Motor neuron (in vitro differentiated cells): ENCODE measurements around the gene ASGR1. TPM values are rescaled to one million over a fixed set of nuclear protein-coding genes. Genes with fewer than 3 reads are reported as not detected.
"Not testable (repeated sequence)": the region's sequence is repeated elsewhere in the genome, so short reads cannot be mapped to it uniquely, and the experiment has no call there.

Experiments used
- ATAC-seq, 8 experiments: fragments of 200-7000 bp; cut with Tn5 transposase; replicated peaks in 6 of 8; 2 replicates each; pipeline ENCODE4 v1.8.0; 2021; ENCODE audit warnings: mild to moderate bottlenecking in 8 of 8, moderate library complexity in 8 of 8
- H3K27ac ChIP-seq, 2 donors: fragments of 250-450 bp; sonication (Bioruptor Pico); 2 replicates each; pipeline ENCODE4 v1.9.0; 2021; ENCODE audit warnings: antibody characterized with exemption in 2 of 2, mild to moderate bottlenecking in 2 of 2, moderate library complexity in 1 of 2
- H3K4me1 ChIP-seq, 2 donors: fragments of 250-450 bp; sonication (Bioruptor Pico); replicated peaks in 1 of 2; 2 replicates each; pipeline ENCODE4 v1.6.1; 2021; ENCODE audit warnings: antibody characterized with exemption in 2 of 2, mild to moderate bottlenecking in 2 of 2, moderate library complexity in 1 of 2
- H3K4me3 ChIP-seq, 5 donors: fragments of 250-450 bp; sonication (Bioruptor Pico); 2 replicates each; pipeline ENCODE4 v1.9.0; 2021; ENCODE audit warnings: antibody characterized with exemption in 5 of 5, mild to moderate bottlenecking in 5 of 5, moderate library complexity in 4 of 5
- WGBS, 10 experiments: fragments of 450-650 bp; shearing (Covaris generic); methylation state at CpG; one replicate each; pipeline ENCODE4 v1.0.0; 2022; 5-methylcytosine and 5-hydroxymethylcytosine counted together
- in situ Hi-C, 9 experiments: fragments of 400-800 bp; cut with MboI; loops; one replicate each; pipeline ENCODE4 v1.15.0; 2021; ENCODE audit warnings: low sequenced_read_pairs in 9 of 9, low pct_unique_long_range_greater_than_20kb in 2 of 9; ENCODE audit not compliant: unreplicated experiment in 9 of 9
- total RNA-seq, 8 experiments: library from RNA; unstranded; fragments of 300-600 nt; gene quantifications; 2 replicates each; pipeline versions ENCODE4 v1.2.3 to v1.2.4, GENCODE V29; 2022

The ASGR1 gene
- total RNA-seq, 8 experiments from 2014 or later = 1.4 to 26.7 (median 10.1) TPM

GRCh38 chr17:7176841-7177190 is 2.4 kb downstream of the ASGR1 start:
- Histone ChIP-seq H3K4me3 (peak overlapping the region; percentile 46 to 54 (median 51)), H3K4me1 (peaks cover 4 to 11% of the 10 kb centered on the region in 2 donors), H3K27ac (peak overlapping the region; percentile 77 to 84)
- in situ Hi-C loops = no loop called here
- peak in 7 of 8 experiments; percentile 39 to 73 (median 68) for ATAC-seq
- WGBS, 10 experiments = 0% methylated on average over 1 to 5 of the region's 17 CpGs; no CpG with 5 or more reads in 8 of the 10 experiments

- ATAC-seq = no peak
- Histone ChIP-seq H3K4me3 (peak overlapping the region; percentile 46 to 54 (median 51)), H3K27ac (peak overlapping the region in 1 of 2 donors; percentile 84), H3K4me1 (peaks cover 4 to 11% of the 10 kb centered on the region in 2 donors)
- in situ Hi-C loops = no loop called here
- WGBS, 10 experiments = 80 to 100% (median 89%) methylated on average over 1 of the region's 1 CpG; no CpG with 5 or more reads in 3 of the 10 experiments
These were observed 2.9 kb downstream of the ASGR1 start for GRCh38 chr17:7176107-7176840.

GRCh38 chr17:7175330-7175733 is 3.8 kb downstream of the ASGR1 start:
- no peak overlapping the region for H3K4me3 ChIP-seq
- ATAC-seq = no peak
- peaks cover 4 to 11% of the 10 kb centered on the region in 2 donors for H3K4me1 ChIP-seq
- in situ Hi-C loops = no loop called here
- no peak overlapping the region for H3K27ac ChIP-seq
- WGBS, 10 experiments = 60 to 100% (median 78%) methylated on average over 1 to 5 of the region's 5 CpGs; no CpG with 5 or more reads in 3 of the 10 experiments

GRCh38 chr17:7174603-7175326 is 4.4 kb downstream of the ASGR1 start:
- 38 to 96% (median 81%) methylated on average over 1 to 5 of the region's 7 CpGs; no CpG with 5 or more reads in 2 of the 10 experiments for WGBS, 10 experiments
- in situ Hi-C loops = loop anchor here in 2 of 9 experiments (25.0 kb wide), 2 partner anchors 112 to 137 kb away; partner anchors contain the start of genes SLC16A11 (in 1 of the 2) and SLC16A13 (in 1 of the 2)

GRCh38 chr17:7173687-7174602 is 5.2 kb downstream of the ASGR1 start:
- 8 to 92% (median 50%) methylated on average over 2 to 21 of the region's 69 CpGs; no CpG with 5 or more reads in 5 of the 10 experiments for WGBS, 10 experiments
- ATAC-seq = peak in 3 of 8 experiments; percentile 8 to 20 (median 16)
- Histone ChIP-seq H3K27ac (no peak overlapping the region), H3K4me1 (peaks cover 4 to 11% of the 10 kb centered on the region in 2 donors), H3K4me3 (no peak overlapping the region)
- in situ Hi-C loops = loop anchor here in 2 of 9 experiments (25.0 kb wide), 2 partner anchors 112 to 137 kb away; partner anchors contain the start of genes SLC16A11 (in 1 of the 2) and SLC16A13 (in 1 of the 2)

More at GRCh38 chr17:7174603-7175326, 4.4 kb downstream of the ASGR1 start:
- Histone ChIP-seq H3K27ac (no peak overlapping the region), H3K4me1 (peaks cover 4 to 11% of the 10 kb centered on the region in 2 donors), H3K4me3 (no peak overlapping the region)
- ATAC-seq = no peak

GRCh38 chr17:7172522-7173191 is 6.5 kb downstream of the ASGR1 start:
- WGBS, 10 experiments = 60 to 93% (median 86%) methylated on average over 2 to 13 of the region's 18 CpGs; no CpG with 5 or more reads in 1 of the 10 experiments
- in situ Hi-C loops = loop anchor here in 2 of 9 experiments (25.0 kb wide), 2 partner anchors 110 to 135 kb away; partner anchors contain the start of genes SLC16A11 (in 1 of the 2) and SLC16A13 (in 1 of the 2)
- H3K4me1 ChIP-seq, ATAC-seq, H3K27ac ChIP-seq, H3K4me3 ChIP-seq: not testable (repeated sequence)

GRCh38 chr17:7169565-7169908 is 9.6 kb downstream of the ASGR1 start:
- not testable (repeated sequence) for H3K27ac ChIP-seq, H3K4me3 ChIP-seq, ATAC-seq, H3K4me1 ChIP-seq
- 83 to 100% (median 90%) methylated on average over 1 to 5 of the region's 7 CpGs; no CpG with 5 or more reads in 5 of the 10 experiments for WGBS, 10 experiments
- in situ Hi-C loops = loop anchor here in 2 of 9 experiments (25.0 kb wide), 2 partner anchors 107 to 132 kb away; partner anchors contain the start of genes SLC16A11 (in 1 of the 2) and SLC16A13 (in 1 of the 2)

- H3K4me1 ChIP-seq, H3K4me3 ChIP-seq, ATAC-seq, H3K27ac ChIP-seq: not testable (repeated sequence)
- 0 to 100% (median 84%) methylated on average over 1 to 9 of the region's 10 CpGs; no CpG with 5 or more reads in 2 of the 10 experiments for WGBS, 10 experiments
- in situ Hi-C loops = loop anchor here in 2 of 9 experiments (25.0 kb wide), 2 partner anchors 107 to 132 kb away; partner anchors contain the start of genes SLC16A11 (in 1 of the 2) and SLC16A13 (in 1 of the 2)
These were observed 10.2 kb downstream of the ASGR1 start for GRCh38 chr17:7168841-7169564.

GRCh38 chr17:7167832-7168231 is 11.3 kb downstream of the ASGR1 start:
- Histone ChIP-seq H3K4me1 (no peaks in the 10 kb centered on the region), H3K27ac (no peak overlapping the region), H3K4me3 (no peak overlapping the region)
- ATAC-seq = no peak
- WGBS, 10 experiments = 7 to 100% (median 73%) methylated on average over 2 to 4 of the region's 4 CpGs; no CpG with 5 or more reads in 1 of the 10 experiments
- in situ Hi-C loops = loop anchor here in 2 of 9 experiments (25.0 kb wide), 2 partner anchors 106 to 131 kb away; partner anchors contain the start of genes SLC16A11 (in 1 of the 2) and SLC16A13 (in 1 of the 2)

GRCh38 chr17:7166873-7167272 is 12.3 kb downstream of the ASGR1 start:
- H3K4me1 ChIP-seq = no peaks in the 10 kb centered on the region
- no peak overlapping the region for H3K4me3 ChIP-seq
- H3K27ac ChIP-seq = no peak overlapping the region
- no peak for ATAC-seq
- 40 to 100% (median 80%) methylated on average over 1 to 6 of the region's 7 CpGs; no CpG with 5 or more reads in 3 of the 10 experiments for WGBS, 10 experiments
- in situ Hi-C loops = loop anchor here in 2 of 9 experiments (25.0 kb wide), 2 partner anchors 105 to 130 kb away; partner anchors contain the start of genes SLC16A11 (in 1 of the 2) and SLC16A13 (in 1 of the 2)

- ATAC-seq, H3K4me1 ChIP-seq, H3K4me3 ChIP-seq, H3K27ac ChIP-seq: not testable (repeated sequence)
- 28 to 100% (median 72%) methylated on average over 1 to 8 of the region's 10 CpGs; no CpG with 5 or more reads in 2 of the 10 experiments for WGBS, 10 experiments
- in situ Hi-C loops = loop anchor here in 2 of 9 experiments (25.0 kb wide), 2 partner anchors 97 to 122 kb away; partner anchors contain the start of genes SLC16A11 (in 1 of the 2) and SLC16A13 (in 1 of the 2)
These were observed 19.6 kb downstream of the ASGR1 start for GRCh38 chr17:7159571-7159970.
